MCF 10A (cell line): ENCODE data around the gene CYBA. TPM values are rescaled to one million over a fixed set of nuclear protein-coding genes. Genes with fewer than 3 reads are reported as not detected.

Source experiments
- BruUV-seq: library from RNA; stranded (reverse); fragments of 400-500 nt; replicated peaks from 2 replicates; lab custom pipeline; 2021; lab: Mats Ljungman, UMichigan
- CTCF ChIA-PET: fragments of 300-600 bp; sonication (Branson Sonifier 250); formaldehyde crosslinking; extraction: SDS; loops from one replicate; lab custom pipeline; 2021; ENCODE audit warnings: antibody characterized with exemption, inconsistent platforms; lab: Yijun Ruan, JAX
- POLR2A ChIA-PET: fragments of 300-600, 350-650 bp; sonication (Branson Sonifier 250); formaldehyde crosslinking; extraction: SDS; loops from one replicate; lab custom pipeline; 2020; ENCODE audit warnings: antibody characterized with exemption, inconsistent platforms; lab: Yijun Ruan, JAX
- DNase-seq: peaks from one replicate; pipeline ENCODE4 v3.0.0-alpha.2; 2018; ENCODE audit not compliant: unreplicated experiment
- H3K27ac Mint-ChIP-seq: one replicate; pipeline ENCODE4 v1.8.0; 2022; ENCODE audit warnings: mild to moderate bottlenecking, low read depth, mixed read lengths; ENCODE audit not compliant: unreplicated experiment
- H3K27me3 Mint-ChIP-seq: one replicate; pipeline ENCODE4 v1.8.0; 2022; ENCODE audit warnings: mixed read lengths; ENCODE audit not compliant: insufficient read depth, unreplicated experiment
- H3K36me3 Mint-ChIP-seq: one replicate; pipeline ENCODE4 v1.8.0; 2022; ENCODE audit warnings: mild to moderate bottlenecking, moderate library complexity, mixed read lengths; ENCODE audit not compliant: insufficient read depth, unreplicated experiment
- H3K4me1 Mint-ChIP-seq: one replicate; pipeline ENCODE4 v1.8.0; 2022; ENCODE audit warnings: mixed read lengths; ENCODE audit not compliant: insufficient read depth, unreplicated experiment
- H3K4me3 Mint-ChIP-seq: one replicate; pipeline ENCODE4 v1.8.0; 2022; ENCODE audit warnings: mild to moderate bottlenecking, moderate library complexity, mixed read lengths; ENCODE audit not compliant: unreplicated experiment
- H3K9me3 Mint-ChIP-seq: one replicate; pipeline ENCODE4 v1.8.0; 2022; ENCODE audit warnings: mixed read lengths; ENCODE audit not compliant: unreplicated experiment
- CTCF ChIP-seq: fragments of 200-600 bp; IDR thresholded peaks from one replicate; pipeline ENCODE4 v1.8.0; 2022; ENCODE audit warnings: antibody characterized with exemption, mild to moderate bottlenecking; ENCODE audit not compliant: unreplicated experiment
- intact Hi-C: fragments of 100-400 bp; cut with micrococcal nuclease; formaldehyde crosslinking; loops from 2 replicates; pipeline ENCODE4 v1.14.1; 2022
- total RNA-seq: library from RNA; stranded (reverse); gene quantifications from 2 replicates; pipeline ENCODE4 v1.2.3, GENCODE V29; 2022

CYBA gene
- total RNA-seq, 1 experiment from 2014 or later: 0.84 TPM

GRCh38 chr16:88649195-88649923 lies 1.5 kb downstream of the CYBA start:
- Mint-ChIP-seq H3K4me1 (no peaks in the 10 kb centered on the region), H3K27me3 (no peaks in the 10 kb centered on the region), H3K4me3 (no peak overlapping the region), H3K9me3 (no peaks in the 10 kb centered on the region), H3K36me3 (peaks cover 2% of the 10 kb centered on the region), H3K27ac (no peak overlapping the region)
- CTCF ChIA-PET: no interaction called here
- BruUV-seq: no TSS peak
- DNase-seq: no peak
- no peak for TF ChIP-seq CTCF
- POLR2A ChIA-PET: interaction anchor here (0.7 to 0.9 kb wide), 2 partner anchors 11 to 13 kb away, joined by 3 read pairs; partner anchors contain the start of gene MVD
- intact Hi-C loops: no loop called here

- no peaks in the 10 kb centered on the region for H3K9me3 Mint-ChIP-seq
- no peak for TF ChIP-seq CTCF
- DNase-seq: no peak
- H3K27me3 Mint-ChIP-seq: no peaks in the 10 kb centered on the region
- no peaks in the 10 kb centered on the region for H3K4me1 Mint-ChIP-seq
- H3K27ac Mint-ChIP-seq: no peak overlapping the region
- no peak overlapping the region for H3K4me3 Mint-ChIP-seq
- intact Hi-C loops: no loop called here
- POLR2A ChIA-PET: no interaction called here
- CTCF ChIA-PET: interaction anchor here (0.6 kb wide), 2 partner anchors 164 to 1021 kb away, joined by 3 read pairs; partner anchors contain the start of gene APRT
- BruUV-seq: no TSS peak
- no peaks in the 10 kb centered on the region for H3K36me3 Mint-ChIP-seq
These were observed 3.4 kb downstream of the CYBA start for GRCh38 chr16:88647178-88648070.

GRCh38 chr16:88646345-88647034 lies 4.4 kb downstream of the CYBA start:
- no TSS peak for BruUV-seq
- no peaks in the 10 kb centered on the region for H3K36me3 Mint-ChIP-seq
- H3K27ac Mint-ChIP-seq: no peak overlapping the region
- no peaks in the 10 kb centered on the region for H3K4me1 Mint-ChIP-seq
- TF ChIP-seq CTCF: no peak
- CTCF ChIA-PET: no interaction called here
- no peaks in the 10 kb centered on the region for H3K9me3 Mint-ChIP-seq
- POLR2A ChIA-PET: no interaction called here
- no peaks in the 10 kb centered on the region for H3K27me3 Mint-ChIP-seq
- H3K4me3 Mint-ChIP-seq: no peak overlapping the region
- no peak for DNase-seq
- intact Hi-C loops: no loop called here

- no peak overlapping the region for H3K27ac Mint-ChIP-seq
- no peaks in the 10 kb centered on the region for H3K4me1 Mint-ChIP-seq
- no peak for TF ChIP-seq CTCF
- no peaks in the 10 kb centered on the region for H3K9me3 Mint-ChIP-seq
- ChIA-PET POLR2A (no interaction called here), CTCF (no interaction called here)
- no peaks in the 10 kb centered on the region for H3K36me3 Mint-ChIP-seq
- BruUV-seq: no TSS peak
- H3K4me3 Mint-ChIP-seq: no peak overlapping the region
- no peak for DNase-seq
- intact Hi-C loops: no loop called here
- no peaks in the 10 kb centered on the region for H3K27me3 Mint-ChIP-seq
These were observed 4.9 kb downstream of the CYBA start for GRCh38 chr16:88645941-88646340.
